ENCODE data around the gene PEF1. TPM values are rescaled to one million over a fixed set of nuclear protein-coding genes. Genes with fewer than 3 reads are reported as not detected.

The PEF1 gene
- total and polyA plus RNA-seq, 2 experiments from 2014 or later = 22.3 to 68.5 TPM

- no peak for TF ChIP-seq NANOG (IDR thresholded peaks at IDR 0.05; ENCODE audit: borderline replicate concordance)
- no peak for TF ChIP-seq ZNF462 (CRISPR knock-in tag; IDR thresholded peaks at IDR 0.05)
- no peak for TF ChIP-seq CTCF (conservative IDR thresholded peaks at IDR 0.05; ENCODE audit: low read depth in 2 of 2)
- TF ChIP-seq POLR2AphosphoS5 (IDR thresholded peaks at IDR 0.05; ENCODE audit: low read depth) = no peak
Measured at GRCh38 chr1:31653717-31654473, 9.2 kb upstream of the PEF1 start (continued).

DNA sequence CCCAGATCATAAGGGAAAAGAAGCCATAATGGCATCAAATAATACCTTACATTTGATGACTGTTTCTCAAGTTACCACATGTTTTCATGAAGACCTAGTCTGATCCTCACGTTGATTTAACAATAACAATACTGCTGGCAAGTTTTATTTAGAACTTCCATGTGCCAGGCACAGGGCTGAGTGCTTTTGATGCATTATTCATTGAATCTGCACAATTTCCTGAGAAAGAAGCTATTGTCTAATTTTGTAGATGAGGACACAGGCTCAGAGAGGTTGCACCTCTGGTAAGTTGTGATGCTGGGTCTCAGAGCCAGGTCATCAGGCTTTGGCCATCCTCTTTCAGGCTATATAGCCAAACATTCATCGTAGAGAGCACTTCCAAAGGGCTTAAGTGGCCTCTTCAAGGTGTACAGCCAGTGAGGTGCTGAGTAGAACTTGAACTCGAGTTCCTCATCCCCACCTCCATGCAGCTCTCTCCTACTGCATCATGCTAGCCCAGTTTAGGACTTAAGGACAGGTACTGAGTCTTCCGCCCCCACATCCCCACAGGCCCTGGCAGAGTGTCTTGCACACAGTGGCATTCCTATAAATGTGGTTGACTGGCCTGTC lies 8.3 kb upstream of the PEF1 start:
- H3K36me3 ChIP-seq (ENCODE audit: insufficient read depth) = no peaks in the 10 kb centered on the region
- H3K9me3 Mint-ChIP-seq = no peaks in the 10 kb centered on the region
- H2AFZ ChIP-seq = no peak overlapping the region
- no peak for TF ChIP-seq POLR2AphosphoS5 (IDR thresholded peaks at IDR 0.05; ENCODE audit: low read depth)
- no peak for TF ChIP-seq ZNF462 (CRISPR knock-in tag; IDR thresholded peaks at IDR 0.05)

More for the DNA sequence above, 8.3 kb upstream of the PEF1 start:
- DNase-seq (ENCODE audit: low spot score) (no peak), ATAC-seq (no peak)
- H4K20me1 ChIP-seq (replicated peaks; ENCODE audit: insufficient read depth) = no peaks in the 10 kb centered on the region
- H3K27me3 Mint-ChIP-seq (ENCODE audit: insufficient read depth, low read depth, poor library complexity) = peaks cover 4% of the 10 kb centered on the region
- H3K4me1 Mint-ChIP-seq = no peaks in the 10 kb centered on the region; the same call in 2 of the 3 replicates
- no peak overlapping the region for H3K4me3 ChIP-seq
- H3K4me1 ChIP-seq (ENCODE audit: insufficient read depth) = no peaks in the 10 kb centered on the region
- no peaks in the 10 kb centered on the region for H3F3A ChIP-seq (replicated peaks; ENCODE audit: low read depth)
- H3K36me3 Mint-ChIP-seq (ENCODE audit: low read depth) = no peaks in the 10 kb centered on the region
- no peaks in the 10 kb centered on the region for H3K79me2 ChIP-seq (replicated peaks; ENCODE audit: insufficient read depth)
- no peak overlapping the region for H3K4me2 ChIP-seq
- no peaks in the 10 kb centered on the region for H3K9me2 ChIP-seq (ENCODE audit: insufficient read depth)
- no peak overlapping the region for H3K27ac Mint-ChIP-seq
- H3K27me3 ChIP-seq (ENCODE audit: insufficient read depth) = no peaks in the 10 kb centered on the region
- no peak overlapping the region for H3K27ac ChIP-seq (ENCODE audit: low read depth)
- no peak overlapping the region for H3K4me3 Mint-ChIP-seq

Data from GM23338 (cell line).